ENCODE results near the gene SPTB.

GRCh38 chr14:64878837-64879634 is 671 bp downstream of the SPTB start:
- no peak for TF ChIP-seq CEBPZ (IDR thresholded peaks at IDR 0.05; ENCODE audit: low read depth, low read length)
- no peak for TF ChIP-seq CEBPB (IDR thresholded peaks at IDR 0.05; ENCODE audit: borderline replicate concordance in 1 of 2, low read depth in 2 of 2, low read length in 2 of 2)
- TF ChIP-seq YY1 (IDR thresholded peaks at IDR 0.05; ENCODE audit: low read depth, low read length): no peak
- no peak for TF ChIP-seq CTCF (IDR thresholded peaks at IDR 0.05 in 2 of 3, conservative IDR thresholded peaks at IDR 0.05 in 1 of 3; ENCODE audit: control insufficient read depth in 2 of 3, extremely low read depth in 1 of 3, insufficient read depth in 1 of 3, low read depth in 3 of 3, low read length in 3 of 3)
- TF ChIP-seq POLR2AphosphoS5 (IDR thresholded peaks at IDR 0.05; ENCODE audit: low read length): no peak
- TF ChIP-seq TCF12 (IDR thresholded peaks at IDR 0.05; ENCODE audit: low read depth, low read length): no peak
- TF ChIP-seq RCOR1 (conservative IDR thresholded peaks at IDR 0.05; ENCODE audit: low read depth, low read length): no peak
- no peak for TF ChIP-seq SPI1 (IDR thresholded peaks at IDR 0.05; ENCODE audit: borderline replicate concordance, insufficient read depth, low read depth, low read length)
- no peak for TF ChIP-seq SP1 (IDR thresholded peaks at IDR 0.05; ENCODE audit: low read depth, low read length)
- no peak for TF ChIP-seq ETV6 (conservative IDR thresholded peaks at IDR 0.05 in 1 of 2, IDR thresholded peaks at IDR 0.05 in 1 of 2; ENCODE audit: borderline replicate concordance in 1 of 2, low read depth in 1 of 2)
- no peak for TF ChIP-seq JUND (IDR thresholded peaks at IDR 0.05; ENCODE audit: low read depth, low read length)
- TF ChIP-seq TAF1 (IDR thresholded peaks at IDR 0.05; ENCODE audit: borderline replicate concordance, low read depth, low read length): no peak
- TF ChIP-seq USF2 (IDR thresholded peaks at IDR 0.05; ENCODE audit: borderline replicate concordance, low read depth, low read length): no peak
